Measurements from ENCODE around the gene HK1.
"Not testable (repeated sequence)": the region's sequence is repeated elsewhere in the genome, so short reads cannot be mapped to it uniquely, and the experiment has no call there.

Gene HK1

GRCh38 chr10:69308304-69308703 lies 30.0 kb downstream of the HK1 start:
- not testable (repeated sequence) for DNase-seq (ENCODE audit: low read depth in 1 of 2, low spot score in 1 of 2)

DNA sequence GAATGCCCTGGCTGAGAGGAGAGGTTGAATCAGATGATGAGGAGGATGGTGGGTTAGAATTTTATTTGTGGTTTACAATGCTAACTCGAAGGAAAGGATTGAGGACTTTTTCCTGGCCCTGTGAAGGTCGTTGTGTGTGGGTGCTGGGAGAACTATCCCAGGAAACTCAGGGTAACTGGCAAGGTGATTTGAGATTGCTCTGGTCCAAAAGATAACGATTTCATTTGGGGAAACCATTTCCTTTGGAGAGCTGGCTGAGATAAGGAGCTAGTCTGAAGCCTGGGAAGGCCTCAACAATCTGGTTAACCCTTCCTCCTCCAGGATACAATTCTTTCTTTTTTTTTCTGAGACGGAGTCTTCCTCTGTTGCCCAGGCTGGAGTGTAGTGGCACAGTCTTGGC lies 33.0 kb downstream of the HK1 start:
- no peak for DNase-seq (ENCODE audit: low read depth in 1 of 2, low spot score in 1 of 2)

GRCh38 chr10:69312528-69312927 lies 34.2 kb downstream of the HK1 start:
- no peak for DNase-seq (ENCODE audit: low read depth in 1 of 2, low spot score in 1 of 2)

GRCh38 chr10:69315100-69315542 lies 36.8 kb downstream of the HK1 start:
- no peak for DNase-seq (ENCODE audit: low read depth in 1 of 2, low spot score in 1 of 2)

DNA sequence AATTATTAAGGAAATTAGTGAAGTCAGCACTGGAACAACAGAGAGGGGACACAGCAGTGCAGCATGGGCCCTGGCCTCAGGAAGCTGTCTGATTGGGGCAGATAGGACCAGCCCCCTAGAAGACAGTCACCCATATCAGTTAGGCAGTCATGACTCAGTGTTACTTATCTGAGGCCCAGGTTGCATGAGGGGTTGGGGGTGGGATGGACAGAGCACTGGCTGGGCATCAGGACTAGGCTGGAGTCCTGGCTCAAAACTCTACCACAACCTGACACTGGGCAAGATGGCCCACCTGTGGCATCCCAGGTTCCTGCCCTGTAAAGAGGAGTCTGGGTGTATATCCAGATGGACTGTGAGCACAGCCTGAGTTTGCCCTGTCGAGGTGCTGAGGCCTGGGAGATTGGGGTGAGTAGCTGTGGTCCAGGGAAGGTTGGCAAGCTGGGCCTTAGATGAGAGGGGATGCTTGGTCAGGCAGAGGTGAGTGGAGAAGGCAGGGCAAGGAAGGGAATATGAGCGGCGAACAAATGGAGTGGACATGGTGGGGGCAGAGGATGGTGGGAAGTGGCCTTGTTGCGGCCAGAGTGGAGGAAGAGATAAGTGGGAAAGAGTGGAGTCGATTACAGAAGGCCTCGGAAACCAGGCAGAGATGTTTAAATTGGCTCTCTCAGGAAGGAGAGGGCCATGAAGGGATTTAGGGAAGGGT lies 37.5 kb downstream of the HK1 start:
- no peak for DNase-seq (ENCODE audit: low read depth in 1 of 2, low spot score in 1 of 2)

GRCh38 chr10:69316313-69317059 lies 38.2 kb downstream of the HK1 start:
- DNase-seq (ENCODE audit: low read depth in 1 of 2, low spot score in 1 of 2): no peak

DNA sequence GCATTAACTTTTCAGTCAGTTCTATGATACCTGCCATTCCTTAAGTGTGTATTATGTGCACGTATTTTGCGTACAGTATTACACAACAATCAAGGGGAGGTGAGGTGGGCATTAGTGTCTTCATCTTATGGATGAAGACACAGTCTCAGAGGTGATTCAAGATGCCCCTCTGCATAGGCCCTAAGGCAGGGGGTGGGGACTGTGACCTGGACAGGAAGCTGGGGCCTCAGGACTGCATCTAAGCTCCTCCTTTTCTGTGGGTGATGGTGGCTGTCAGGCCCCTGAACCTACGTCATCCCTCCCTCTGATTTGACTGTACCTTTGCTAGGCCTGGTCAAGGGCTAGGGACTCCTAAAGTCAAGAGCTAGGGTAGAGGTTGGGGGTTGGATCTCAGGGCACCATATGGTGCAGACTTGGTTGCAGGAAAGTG lies 38.9 kb downstream of the HK1 start:
- no peak for DNase-seq (ENCODE audit: low read depth in 1 of 2, low spot score in 1 of 2)

DNA sequence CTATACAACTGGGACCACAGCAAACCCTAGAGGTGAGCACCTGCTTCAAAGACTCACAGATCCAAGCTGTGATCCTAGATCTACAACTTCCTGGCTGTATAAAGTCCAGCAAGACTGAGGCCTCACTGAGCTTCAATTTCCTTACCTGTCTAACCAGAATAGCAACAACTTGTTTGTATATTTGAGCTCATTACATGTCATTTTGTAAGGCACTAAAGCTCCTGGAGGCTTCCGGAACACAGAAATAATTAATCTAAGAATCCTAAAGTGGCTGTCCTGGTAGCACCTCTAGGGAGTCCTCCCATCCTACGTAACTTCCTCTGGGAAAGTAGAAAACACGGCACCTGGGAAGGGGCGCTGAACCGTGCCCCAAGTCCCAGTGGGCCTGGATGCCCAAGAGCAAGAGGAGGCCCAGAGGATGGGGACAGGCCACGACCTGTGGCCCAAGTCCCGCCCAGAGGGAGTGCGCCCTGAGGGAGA lies 39.4 kb downstream of the HK1 start:
- DNase-seq (ENCODE audit: low read depth in 1 of 2, low spot score in 1 of 2): no peak

DNA sequence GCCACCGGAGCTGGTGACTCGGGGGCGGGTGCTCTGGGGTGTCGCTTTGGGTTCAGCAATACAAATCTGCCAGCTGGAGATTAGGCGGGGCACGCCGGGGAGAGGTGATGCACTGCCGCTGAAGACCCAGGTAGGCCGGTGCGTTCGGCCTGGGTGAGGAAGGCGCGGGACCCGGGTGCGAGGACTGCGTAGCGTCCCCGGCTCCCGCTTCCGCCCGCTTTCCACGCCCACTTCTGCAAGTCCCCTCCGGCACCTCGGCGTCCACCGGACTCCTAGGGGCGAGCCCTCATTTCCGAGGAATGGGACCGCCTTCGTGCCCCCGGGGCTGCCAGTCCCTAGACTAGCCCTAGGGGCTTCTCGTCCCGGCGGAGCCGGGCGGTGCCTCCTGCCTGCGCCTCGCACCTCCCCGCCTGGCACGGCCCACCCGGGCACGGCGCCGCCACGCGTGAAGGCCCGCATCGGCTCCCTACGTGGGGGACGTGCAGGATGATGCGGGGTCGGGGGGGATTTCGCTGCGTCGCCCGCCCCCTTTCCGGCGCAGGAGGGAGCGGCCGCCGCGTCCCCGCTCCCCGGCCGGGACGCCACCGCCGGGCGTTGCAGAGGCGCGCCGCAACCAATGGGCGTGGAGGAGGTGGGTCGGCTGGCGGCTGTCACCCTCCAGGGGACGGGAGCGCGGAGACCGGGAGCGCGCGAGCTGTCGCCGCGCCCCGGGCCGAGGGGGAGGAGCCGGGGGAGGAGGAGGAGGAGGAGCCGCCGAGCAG lies 40.0 kb downstream of the HK1 start:
- DNase-seq (ENCODE audit: low read depth in 1 of 2, low spot score in 1 of 2): peak; percentile 76 to 88

- DNase-seq (ENCODE audit: low read depth in 1 of 2, low spot score in 1 of 2): peak; percentile 57 to 66
These were observed 40.8 kb downstream of the HK1 start for GRCh38 chr10:69318867-69319727.

GRCh38 chr10:69319841-69320316 lies 41.6 kb downstream of the HK1 start:
- no peak for DNase-seq (ENCODE audit: low read depth in 1 of 2, low spot score in 1 of 2)

DNA sequence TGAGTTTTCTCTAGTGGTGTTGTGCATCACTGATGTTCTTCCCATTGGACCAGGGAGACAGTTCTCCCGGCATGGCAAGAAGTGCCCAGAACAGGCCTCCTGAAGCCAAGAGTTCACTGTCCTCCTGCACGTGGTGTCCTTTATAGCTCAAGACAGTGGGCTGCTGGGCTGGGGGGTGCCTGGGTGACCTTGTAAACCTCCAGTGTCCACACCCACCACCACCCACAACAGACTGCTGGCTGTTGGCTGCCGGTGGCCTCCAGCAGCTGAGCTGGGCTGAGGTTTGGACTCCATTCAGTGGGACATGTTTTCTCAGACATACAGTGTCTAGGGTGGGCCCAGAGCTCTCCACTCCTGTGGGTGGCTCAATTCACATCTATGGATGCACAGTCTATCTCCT lies 42.2 kb downstream of the HK1 start:
- DNase-seq (ENCODE audit: low read depth in 1 of 2, low spot score in 1 of 2): no peak

GRCh38 chr10:69321039-69321715 lies 42.9 kb downstream of the HK1 start:
- DNase-seq (ENCODE audit: low read depth in 1 of 2, low spot score in 1 of 2): no peak

- DNase-seq (ENCODE audit: low read depth in 1 of 2, low spot score in 1 of 2): no peak
These were observed 43.6 kb downstream of the HK1 start for GRCh38 chr10:69321865-69322264.

GRCh38 chr10:69322346-69322745 lies 44.0 kb downstream of the HK1 start:
- not testable (repeated sequence) for DNase-seq (ENCODE audit: low read depth in 1 of 2, low spot score in 1 of 2)

- DNase-seq (ENCODE audit: low read depth in 1 of 2, low spot score in 1 of 2): no peak
These were observed 45.3 kb downstream of the HK1 start for GRCh38 chr10:69323622-69324021.

DNA sequence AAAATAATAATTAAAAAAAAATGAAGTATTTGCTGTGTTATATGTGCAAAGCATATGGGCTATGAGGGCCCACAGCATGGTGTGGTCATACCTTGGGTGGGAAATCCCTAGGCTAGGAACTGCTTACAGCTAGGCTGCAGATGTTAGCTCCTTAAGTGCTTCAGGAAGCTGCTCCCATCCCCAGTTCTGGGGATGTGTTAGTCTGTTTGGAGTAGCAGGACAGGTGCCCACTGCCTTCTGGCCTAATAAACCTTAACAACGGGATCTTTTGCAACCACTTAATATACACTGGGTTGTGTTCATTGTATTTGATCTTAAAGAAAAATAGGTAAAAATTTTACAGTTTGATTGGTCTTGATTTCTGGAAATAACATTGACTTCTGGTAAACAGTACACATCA lies 46.3 kb downstream of the HK1 start:
- no peak for DNase-seq (ENCODE audit: low read depth in 1 of 2, low spot score in 1 of 2)

DNA sequence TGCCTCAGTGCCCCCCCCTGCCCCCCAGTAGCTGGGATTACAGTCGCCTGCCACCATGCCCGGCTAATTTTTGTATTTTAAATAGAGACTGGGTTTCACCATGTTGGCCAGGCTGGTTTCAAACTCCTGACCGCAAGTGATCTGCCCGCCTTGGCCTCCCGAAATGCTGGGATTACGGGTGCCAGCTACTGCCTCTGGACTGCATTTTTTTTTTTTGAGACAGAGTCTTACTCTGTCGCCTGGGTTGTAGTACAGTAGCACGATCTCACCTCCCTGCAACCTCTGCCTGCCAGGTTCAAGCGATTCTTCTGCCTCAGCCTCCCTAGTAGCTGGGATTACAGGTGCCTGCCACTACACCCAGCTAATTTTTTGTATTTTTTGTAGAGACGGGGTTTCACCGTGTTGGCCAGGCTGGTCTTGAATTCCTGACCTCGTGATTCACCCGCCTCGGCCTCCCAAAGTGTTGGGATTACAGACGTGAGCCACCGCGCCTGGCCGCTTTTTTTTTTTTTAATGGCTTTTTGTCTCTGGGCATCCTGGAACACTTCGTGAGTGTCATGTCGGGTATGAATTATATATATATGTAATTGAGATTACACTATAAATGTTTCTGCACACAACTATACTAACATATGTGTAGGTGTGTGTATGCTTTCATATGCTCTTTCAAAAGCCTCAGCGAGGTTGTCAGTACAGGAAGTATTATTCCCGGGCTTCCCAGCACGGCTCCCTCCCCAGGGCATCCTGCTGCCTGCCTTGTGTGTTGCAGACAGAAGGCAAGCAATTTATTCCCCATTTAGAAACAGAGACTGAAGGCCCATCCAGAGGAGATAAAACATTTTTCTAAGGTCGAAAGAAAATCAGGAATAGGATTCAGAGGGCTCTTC lies 47.6 kb downstream of the HK1 start:
- DNase-seq (ENCODE audit: low read depth in 1 of 2, low spot score in 1 of 2): not testable (repeated sequence)

GRCh38 chr10:69326692-69327091 lies 48.4 kb downstream of the HK1 start:
- no peak for DNase-seq (ENCODE audit: low read depth in 1 of 2, low spot score in 1 of 2)
